IMR-90 (cell line): Measurements from ENCODE around the gene SLC25A52.

Source experiments
- CHD1 ChIP-seq: IDR thresholded peaks from 2 replicates; pipeline ENCODE4 v1.6.1; 2012; ENCODE audit warnings: low read depth, low read length, improper control_type of control experiment
- CTCF ChIP-seq: conservative IDR thresholded peaks from 2 replicates; pipeline ENCODE4 v1.5.1; 2012; ENCODE audit warnings: mild to moderate bottlenecking, low read depth, low read length, improper control_type of control experiment
- POLR2A ChIP-seq: IDR thresholded peaks from 2 replicates; pipeline ENCODE4 v1.6.1; 2012; ENCODE audit warnings: mild to moderate bottlenecking, low read depth, low read length
- RFX5 ChIP-seq: IDR thresholded peaks from 2 replicates; pipeline ENCODE4 v1.8.0; 2012; ENCODE audit warnings: low read depth, mild to moderate bottlenecking, low read length, moderate library complexity
- SMC3 ChIP-seq: fragments of 150-350 bp; IDR thresholded peaks from 2 replicates; pipeline ENCODE4 v1.6.1; 2016; ENCODE audit warnings: low read depth, mild to moderate bottlenecking, antibody characterized with exemption, low read length, moderate library complexity
- TF ChIP-seq, protein P1 (sequence below): fragments of 150-350 bp; IDR thresholded peaks from 2 replicates; pipeline ENCODE4 v1.6.1; 2016; ENCODE audit warnings: low read depth, mild to moderate bottlenecking, low read length, moderate library complexity, borderline replicate concordance

DNA sequence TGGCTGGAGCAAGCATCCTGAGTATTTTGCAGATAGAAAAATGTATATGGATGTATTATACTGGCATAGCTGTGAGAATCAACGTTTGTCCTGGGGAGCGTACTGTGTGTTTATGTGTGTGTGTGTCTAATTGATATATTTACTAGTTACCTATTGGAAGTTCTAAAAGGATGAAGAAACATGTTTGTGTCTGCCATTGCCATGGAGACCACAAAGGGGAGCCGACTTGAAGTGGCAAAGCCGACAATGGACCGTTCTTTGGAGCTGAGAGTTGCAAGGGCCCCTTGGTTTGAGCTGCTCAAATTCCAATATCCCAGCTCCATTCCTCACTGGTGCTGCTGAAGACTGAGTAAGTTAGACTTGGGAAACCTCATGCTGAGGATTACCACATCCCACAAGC, 14.3 kb upstream of the SLC25A52 start:
- no peak for TF ChIP-seq POLR2A
- TF ChIP-seq SMC3 = no peak
- TF ChIP-seq CTCF = no peak
- TF ChIP-seq, protein P1, sequence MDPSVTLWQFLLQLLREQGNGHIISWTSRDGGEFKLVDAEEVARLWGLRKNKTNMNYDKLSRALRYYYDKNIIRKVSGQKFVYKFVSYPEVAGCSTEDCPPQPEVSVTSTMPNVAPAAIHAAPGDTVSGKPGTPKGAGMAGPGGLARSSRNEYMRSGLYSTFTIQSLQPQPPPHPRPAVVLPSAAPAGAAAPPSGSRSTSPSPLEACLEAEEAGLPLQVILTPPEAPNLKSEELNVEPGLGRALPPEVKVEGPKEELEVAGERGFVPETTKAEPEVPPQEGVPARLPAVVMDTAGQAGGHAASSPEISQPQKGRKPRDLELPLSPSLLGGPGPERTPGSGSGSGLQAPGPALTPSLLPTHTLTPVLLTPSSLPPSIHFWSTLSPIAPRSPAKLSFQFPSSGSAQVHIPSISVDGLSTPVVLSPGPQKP = no peak
- no peak for TF ChIP-seq RFX5
- TF ChIP-seq CHD1 = no peak
